Measurements from ENCODE around the gene RPS6KA3. TPM values are rescaled to one million over a fixed set of nuclear protein-coding genes. Genes with fewer than 3 reads are reported as not detected.
A peak's percentile ranks its signal among the peaks of the same experiment; 100 is the strongest.
"Not testable (repeated sequence)": the region's sequence is repeated elsewhere in the genome, so short reads cannot be mapped to it uniquely, and the experiment has no call there.

Gene RPS6KA3
- total RNA-seq, 1 donor from 2014 or later = 43.0 TPM

- intact Hi-C loops (cut with DNase I) = loop anchor here (2.0 kb wide), 1 partner anchor 190 kb away; no protein-coding TSS in a partner anchor
These were observed 14.1 kb downstream of the RPS6KA3 start for GRCh38 chrX:20252381-20253231.

GRCh38 chrX:20251691-20252090 is 15.0 kb downstream of the RPS6KA3 start:
- intact Hi-C loops (cut with DNase I) = loop anchor here (2.0 kb wide), 1 partner anchor 191 kb away; no protein-coding TSS in a partner anchor

More at GRCh38 chrX:20252381-20253231, 14.1 kb downstream of the RPS6KA3 start:
- Histone ChIP-seq H3K9me3 (peaks cover 0 to 6% of the 10 kb centered on the region in 2 donors), H3K27me3 (no peaks in the 10 kb centered on the region), H3K4me1 (no peaks in the 10 kb centered on the region), H3K4me3 (no peak overlapping the region), H3K36me3 (no peaks in the 10 kb centered on the region), H3K27ac (no peak overlapping the region)
- TF ChIP-seq CTCF (IDR thresholded peaks at IDR 0.05) = peak in 2 of 3 experiments; percentile 23 to 44
- DNase-seq (ENCODE audit: low spot score in 2 of 2) = peak in 1 of 2 donors; percentile 65

GRCh38 chrX:20250146-20250545 is 16.6 kb downstream of the RPS6KA3 start:
- H3K27ac ChIP-seq; H3K9me3 ChIP-seq; H3K36me3 ChIP-seq; H3K4me3 ChIP-seq; intact Hi-C loops (cut with DNase I); H3K27me3 ChIP-seq; DNase-seq (ENCODE audit: low spot score in 2 of 2); H3K4me1 ChIP-seq: not testable (repeated sequence)

More at GRCh38 chrX:20251691-20252090, 15.0 kb downstream of the RPS6KA3 start:
- Histone ChIP-seq H3K4me1 (no peaks in the 10 kb centered on the region), H3K4me3 (no peak overlapping the region), H3K9me3 (peaks cover 0 to 7% of the 10 kb centered on the region in 2 donors), H3K36me3 (no peaks in the 10 kb centered on the region), H3K27me3 (no peaks in the 10 kb centered on the region), H3K27ac (no peak overlapping the region)
- no peak for TF ChIP-seq CTCF (IDR thresholded peaks at IDR 0.05)
- no peak for DNase-seq (ENCODE audit: low spot score in 2 of 2)

GRCh38 chrX:20248592-20249192 is 18.0 kb downstream of the RPS6KA3 start:
- TF ChIP-seq CTCF (IDR thresholded peaks at IDR 0.05) = no peak
- no peaks in the 10 kb centered on the region for H3K36me3 ChIP-seq
- H3K4me1 ChIP-seq = no peaks in the 10 kb centered on the region
- H3K9me3 ChIP-seq = peaks cover 0 to 7% of the 10 kb centered on the region in 2 donors
- H3K4me3 ChIP-seq = no peak overlapping the region
- no peak for DNase-seq (ENCODE audit: low spot score in 2 of 2)
- intact Hi-C loops (cut with DNase I) = no loop called here
- H3K27ac ChIP-seq = no peak overlapping the region
- no peaks in the 10 kb centered on the region for H3K27me3 ChIP-seq

GRCh38 chrX:20244931-20245330 is 21.8 kb downstream of the RPS6KA3 start:
- H3K4me1 ChIP-seq = no peaks in the 10 kb centered on the region
- no peak for DNase-seq (ENCODE audit: low spot score in 2 of 2)

More at GRCh38 chrX:20244931-20245330, 21.8 kb downstream of the RPS6KA3 start:
- no peak overlapping the region for H3K4me3 ChIP-seq
- H3K36me3 ChIP-seq = no peaks in the 10 kb centered on the region
- H3K9me3 ChIP-seq = peaks cover 0 to 18% of the 10 kb centered on the region in 2 donors
- no peaks in the 10 kb centered on the region for H3K27me3 ChIP-seq
- intact Hi-C loops (cut with DNase I) = no loop called here
- no peak for TF ChIP-seq CTCF (IDR thresholded peaks at IDR 0.05)
- H3K27ac ChIP-seq = no peak overlapping the region

Data from ascending aorta (tissue), 2 donors.